Measurements from ENCODE around the gene HIRA. TPM values are rescaled to one million over a fixed set of nuclear protein-coding genes. Genes with fewer than 3 reads are reported as not detected.
"Not testable (repeated sequence)": the region's sequence is repeated elsewhere in the genome, so short reads cannot be mapped to it uniquely, and the experiment has no call there.

HIRA gene
- total RNA-seq, 1 donor, result 19.0 TPM

DNA sequence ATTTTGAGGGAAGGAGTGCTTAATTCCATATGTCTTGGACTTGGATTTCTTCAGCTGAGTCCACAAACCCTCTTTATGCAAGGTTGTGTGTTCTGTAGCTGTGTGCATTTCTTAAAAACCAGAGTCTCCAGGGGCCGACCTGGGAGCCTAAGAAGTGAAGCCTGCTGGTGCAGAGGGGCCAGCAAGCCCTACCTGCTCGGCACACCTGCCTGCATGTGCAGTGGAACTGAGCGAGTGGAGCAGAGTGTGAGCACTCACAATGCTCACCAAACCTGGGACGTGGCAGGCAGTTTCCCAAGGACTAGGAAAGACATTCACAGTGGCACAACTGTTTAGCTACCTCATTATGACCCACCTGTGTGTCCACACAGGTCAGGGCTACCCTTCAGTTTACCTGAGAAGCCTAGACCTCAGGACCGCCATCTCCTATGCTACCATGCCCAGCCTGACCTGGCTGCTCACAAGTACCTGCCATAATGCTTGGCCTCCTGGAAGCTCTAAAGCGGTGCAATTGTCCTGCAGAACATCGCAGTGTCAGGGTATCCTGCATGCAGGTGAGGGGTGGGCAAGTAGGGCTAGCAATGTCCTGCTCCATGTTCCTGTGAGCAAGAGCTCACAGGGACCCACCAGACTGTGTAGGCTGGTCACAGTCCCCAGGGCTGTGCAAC lies 12.1 kb upstream of the HIRA start:
- DNase-seq (ENCODE audit: low read depth), result no peak
- TF ChIP-seq, protein P1, sequence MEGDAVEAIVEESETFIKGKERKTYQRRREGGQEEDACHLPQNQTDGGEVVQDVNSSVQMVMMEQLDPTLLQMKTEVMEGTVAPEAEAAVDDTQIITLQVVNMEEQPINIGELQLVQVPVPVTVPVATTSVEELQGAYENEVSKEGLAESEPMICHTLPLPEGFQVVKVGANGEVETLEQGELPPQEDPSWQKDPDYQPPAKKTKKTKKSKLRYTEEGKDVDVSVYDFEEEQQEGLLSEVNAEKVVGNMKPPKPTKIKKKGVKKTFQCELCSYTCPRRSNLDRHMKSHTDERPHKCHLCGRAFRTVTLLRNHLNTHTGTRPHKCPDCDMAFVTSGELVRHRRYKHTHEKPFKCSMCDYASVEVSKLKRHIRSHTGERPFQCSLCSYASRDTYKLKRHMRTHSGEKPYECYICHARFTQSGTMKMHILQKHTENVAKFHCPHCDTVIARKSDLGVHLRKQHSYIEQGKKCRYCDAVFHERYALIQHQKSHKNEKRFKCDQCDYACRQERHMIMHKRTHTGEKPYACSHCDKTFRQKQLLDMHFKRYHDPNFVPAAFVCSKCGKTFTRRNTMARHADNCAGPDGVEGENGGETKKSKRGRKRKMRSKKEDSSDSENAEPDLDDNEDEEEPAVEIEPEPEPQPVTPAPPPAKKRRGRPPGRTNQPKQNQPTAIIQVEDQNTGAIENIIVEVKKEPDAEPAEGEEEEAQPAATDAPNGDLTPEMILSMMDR (IDR thresholded peaks at IDR 0.05; ENCODE audit: insufficient read depth, low read depth, low read length), result no peak
- no peak overlapping the region for H3K4me3 ChIP-seq (ENCODE audit: low read depth, low read length)

DNA sequence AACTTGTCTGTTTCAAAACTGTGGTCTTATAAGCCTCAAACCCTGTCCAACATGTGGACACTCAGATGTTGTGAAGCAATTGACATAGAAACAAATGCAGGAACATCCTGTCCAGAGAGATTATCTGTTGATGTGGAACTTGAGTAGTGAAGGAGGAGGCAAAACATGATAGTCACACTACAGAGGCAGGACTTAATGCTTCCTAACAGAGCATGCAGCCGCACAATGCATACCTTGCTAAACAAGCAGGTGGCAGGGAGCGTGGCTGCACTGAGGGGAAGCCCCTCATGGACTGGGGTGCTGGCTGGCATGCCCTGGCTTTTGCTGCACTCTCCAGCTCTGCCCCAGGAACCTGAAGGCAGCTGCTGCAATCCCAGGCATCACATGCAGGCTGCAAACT lies 10.6 kb upstream of the HIRA start:
- DNase-seq (ENCODE audit: low read depth), result peak; percentile 8
- no peak overlapping the region for H3K4me3 ChIP-seq (ENCODE audit: low read depth, low read length)
- TF ChIP-seq, protein P1 (IDR thresholded peaks at IDR 0.05; ENCODE audit: insufficient read depth, low read depth, low read length), result no peak

DNA sequence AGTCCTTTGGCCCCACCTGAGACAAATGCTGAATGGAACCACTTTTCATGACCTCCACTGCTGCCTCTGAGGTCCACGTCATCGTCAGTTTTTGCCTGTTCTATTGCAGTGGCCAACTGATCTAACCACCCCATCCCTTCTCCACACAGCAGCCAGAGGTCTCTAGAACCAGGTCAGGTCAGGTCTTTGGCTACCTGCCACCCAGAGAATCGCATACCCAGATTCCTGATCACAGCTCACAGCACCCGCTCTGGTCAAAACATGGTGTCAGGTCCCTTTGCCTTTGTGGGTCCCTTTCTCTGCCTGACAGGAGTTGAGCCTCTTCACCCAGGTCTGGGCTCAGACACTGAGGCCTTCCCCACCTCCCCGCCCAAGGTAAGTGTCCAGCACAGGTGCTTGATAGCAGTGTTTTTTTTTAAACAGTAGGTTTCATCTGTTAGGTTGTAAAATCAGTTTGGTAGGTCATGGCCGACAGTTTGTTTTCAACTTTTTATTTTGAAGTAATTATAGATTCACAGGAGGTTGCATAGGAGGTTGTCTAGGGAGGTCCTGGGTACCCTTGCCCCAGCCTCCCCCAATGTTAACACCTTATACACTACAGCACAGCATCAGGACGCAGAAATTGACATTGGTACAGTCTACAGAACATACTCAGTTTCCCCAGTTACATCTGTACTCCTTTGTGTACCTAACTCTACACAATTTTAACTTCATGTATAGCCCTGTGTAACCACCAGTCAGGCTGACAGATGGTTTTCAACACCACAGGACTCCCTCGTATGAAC lies 9.1 kb upstream of the HIRA start:
- TF ChIP-seq, protein P1 (IDR thresholded peaks at IDR 0.05; ENCODE audit: insufficient read depth, low read depth, low read length), result no peak
- no peak overlapping the region for H3K4me3 ChIP-seq (ENCODE audit: low read depth, low read length)
- no peak for DNase-seq (ENCODE audit: low read depth)

DNA sequence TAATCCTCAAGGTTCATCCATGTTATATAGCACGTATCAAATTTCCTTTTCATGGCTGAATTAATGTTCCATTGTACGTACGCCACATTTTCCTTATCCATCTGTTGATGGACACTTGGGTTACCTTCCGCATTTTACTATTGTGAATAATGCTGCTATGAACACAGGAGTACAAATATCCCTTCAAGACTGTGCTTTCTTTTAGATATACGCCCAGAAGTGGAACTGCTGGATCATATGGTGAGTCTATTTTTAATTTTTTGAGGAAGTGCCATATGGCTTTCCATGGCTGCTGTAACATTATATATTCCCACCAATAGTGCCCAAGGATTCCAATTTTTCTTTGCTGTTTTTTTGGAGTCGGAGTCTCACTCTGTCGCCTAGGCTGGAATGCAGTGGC lies 6.8 kb upstream of the HIRA start:
- no peak overlapping the region for H3K4me3 ChIP-seq (ENCODE audit: low read depth, low read length)
- TF ChIP-seq, protein P1 (IDR thresholded peaks at IDR 0.05; ENCODE audit: insufficient read depth, low read depth, low read length), result no peak
- DNase-seq (ENCODE audit: low read depth), result no peak

DNA sequence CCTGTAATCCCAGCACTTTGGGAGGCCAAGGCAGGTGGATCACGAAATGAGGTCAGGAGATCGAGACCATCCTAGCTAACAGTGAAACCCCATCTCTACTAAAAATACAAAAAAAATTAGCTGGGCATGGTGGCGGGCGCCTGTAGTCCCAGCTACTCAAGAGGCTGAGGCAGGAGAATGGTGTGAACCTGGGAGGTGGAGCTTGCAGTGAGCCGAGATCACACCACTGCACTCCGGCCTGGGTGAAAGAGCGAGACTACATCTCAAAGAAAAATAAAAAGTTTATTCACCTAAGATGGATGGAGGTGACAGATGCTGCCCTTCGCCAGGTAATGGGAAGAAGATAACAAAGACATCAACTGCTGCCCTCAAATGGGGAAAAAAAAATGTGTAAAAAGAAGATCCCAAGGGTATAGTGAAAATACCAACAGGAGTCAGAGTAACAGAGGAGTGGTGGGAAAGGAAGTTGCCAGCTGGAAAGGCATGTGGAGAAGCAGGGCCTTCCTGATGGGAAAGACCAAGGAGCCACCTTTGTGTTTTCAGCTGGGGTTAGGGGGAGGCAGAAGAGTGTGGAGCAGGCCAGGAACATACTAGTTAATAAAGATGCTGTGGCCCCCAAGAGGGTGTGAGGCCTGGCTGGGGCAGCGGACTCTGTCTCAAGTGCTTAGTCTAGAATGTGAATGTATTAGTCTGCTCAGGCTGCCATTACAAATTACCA lies 5.1 kb upstream of the HIRA start:
- H3K4me3 ChIP-seq (ENCODE audit: low read depth, low read length); DNase-seq (ENCODE audit: low read depth): not testable (repeated sequence)

DNA sequence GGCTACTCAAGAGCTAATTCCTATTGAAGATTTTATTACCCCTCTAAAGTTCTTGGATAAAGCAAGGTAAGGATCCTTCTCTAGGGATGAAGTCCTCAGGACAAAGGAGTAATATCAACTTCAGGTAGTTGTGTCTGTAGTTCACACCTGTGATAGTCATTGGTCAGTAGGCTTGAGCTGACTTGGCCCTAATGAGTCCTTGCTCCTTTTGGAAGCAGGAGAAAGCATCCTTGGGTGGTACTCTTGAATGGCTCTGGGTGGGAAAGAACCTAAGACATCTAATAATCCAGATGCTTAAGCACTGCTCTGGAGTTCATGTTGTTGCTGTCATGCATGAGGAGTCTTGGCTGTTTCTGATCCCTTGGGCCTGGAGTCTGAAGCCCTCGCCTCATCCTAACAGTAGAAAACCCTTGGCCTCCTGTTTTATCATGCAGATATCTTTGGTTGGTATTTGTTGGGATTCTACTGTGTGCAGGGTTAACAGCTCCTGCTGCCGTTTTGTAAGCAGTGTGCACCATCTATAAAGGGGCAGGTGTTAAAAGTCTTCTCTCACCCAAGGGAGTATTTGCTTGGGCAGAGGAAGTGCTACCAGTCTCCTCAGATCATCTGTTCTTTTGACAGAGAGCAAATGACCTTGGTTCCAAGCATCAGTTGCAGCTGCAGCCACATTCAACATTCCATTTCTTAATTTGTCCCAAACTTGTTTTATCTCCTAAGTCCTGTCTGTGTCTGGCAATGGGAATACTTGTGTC lies 3.5 kb upstream of the HIRA start:
- no peak overlapping the region for H3K4me3 ChIP-seq (ENCODE audit: low read depth, low read length)
- TF ChIP-seq, protein P1 (IDR thresholded peaks at IDR 0.05; ENCODE audit: insufficient read depth, low read depth, low read length), result no peak
- no peak for DNase-seq (ENCODE audit: low read depth)

All from fibroblast of villous mesenchyme (primary cell).